Stimulated activated CD4-positive, alpha-beta T cell treated with anti-CD3 and anti-CD28 coated beads, TNF-alpha, amount 100 ng/mL, for 4 hours (primary cell): ENCODE measurements around the gene OR5H14.
"Not testable (repeated sequence)": the region's sequence is repeated elsewhere in the genome, so short reads cannot be mapped to it uniquely, and the experiment has no call there.

Source experiments
- DNase-seq, 3 experiments: peaks; one replicate each; pipeline ENCODE4 v3.0.0-alpha.2; 2020; ENCODE audit warnings: low read depth in 3 of 3

Gene OR5H14

DNA sequence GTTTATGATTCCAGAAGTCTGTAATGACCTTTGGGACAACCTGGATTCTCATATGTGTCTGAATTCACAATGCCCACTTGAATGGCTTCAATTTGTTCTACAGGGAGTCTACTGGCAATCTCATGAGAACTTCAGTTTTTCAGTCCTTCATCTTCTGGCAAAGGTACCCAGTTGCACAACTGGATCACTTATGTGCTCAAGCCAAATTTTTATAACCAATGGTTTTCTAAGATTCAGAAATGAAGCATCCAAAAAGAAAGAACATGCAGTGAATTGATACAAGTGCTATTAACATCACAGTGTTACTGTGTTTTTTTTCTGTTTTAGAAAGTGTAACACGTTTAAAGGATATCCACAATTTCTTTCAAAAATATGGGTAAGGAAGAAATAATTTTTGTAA is at the start of gene OR5H14:
Gene OR5H14, plus strand, starts transcription at position 301 of the 400 bp plus-strand sequence. CDS start 1,907 bp downstream, outside the sequence.
- no peak for DNase-seq

GRCh38 chr3:98099848-98100247 is 47.4 kb upstream of the OR5H14 start:
- DNase-seq, result no peak

DNA sequence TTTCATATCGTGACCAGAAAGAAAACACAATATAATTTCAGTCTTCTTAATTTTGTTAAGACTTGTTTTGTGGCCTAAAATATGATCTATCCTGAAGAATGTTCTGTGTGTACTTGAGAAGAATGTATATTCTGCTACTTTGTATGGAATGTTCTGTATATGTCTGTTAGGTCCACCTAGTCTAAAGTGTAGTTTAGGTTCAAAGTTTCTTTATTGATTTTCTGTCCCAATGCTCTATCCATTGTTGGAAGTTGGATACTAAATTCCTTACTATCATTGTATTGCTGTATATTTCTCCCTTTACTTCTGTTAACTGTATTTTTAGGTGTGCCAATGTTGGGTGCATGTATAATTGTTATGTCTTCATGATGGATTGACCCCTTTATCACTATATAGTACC is 39.1 kb upstream of the OR5H14 start:
- no peak for DNase-seq

- no peak for DNase-seq
These were observed 37.3 kb upstream of the OR5H14 start for GRCh38 chr3:98109807-98110549.

DNA sequence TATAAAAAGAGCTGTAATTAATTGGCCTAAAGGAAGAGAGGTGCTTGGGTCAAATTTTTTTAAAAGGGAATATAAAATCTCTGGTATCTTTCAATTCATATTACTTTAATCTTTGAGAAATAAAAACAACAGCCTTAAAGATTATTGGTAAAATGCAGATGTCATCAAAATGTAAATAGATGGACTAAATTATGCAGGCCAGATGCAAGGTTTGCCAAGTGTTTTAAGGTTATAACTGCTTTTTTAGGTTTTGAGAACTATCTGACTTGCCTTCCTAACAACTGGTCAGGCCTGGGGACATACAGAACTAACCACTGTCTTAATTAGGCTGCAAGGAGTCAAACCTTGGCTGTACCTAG is 36.8 kb upstream of the OR5H14 start:
- DNase-seq, result no peak

DNA sequence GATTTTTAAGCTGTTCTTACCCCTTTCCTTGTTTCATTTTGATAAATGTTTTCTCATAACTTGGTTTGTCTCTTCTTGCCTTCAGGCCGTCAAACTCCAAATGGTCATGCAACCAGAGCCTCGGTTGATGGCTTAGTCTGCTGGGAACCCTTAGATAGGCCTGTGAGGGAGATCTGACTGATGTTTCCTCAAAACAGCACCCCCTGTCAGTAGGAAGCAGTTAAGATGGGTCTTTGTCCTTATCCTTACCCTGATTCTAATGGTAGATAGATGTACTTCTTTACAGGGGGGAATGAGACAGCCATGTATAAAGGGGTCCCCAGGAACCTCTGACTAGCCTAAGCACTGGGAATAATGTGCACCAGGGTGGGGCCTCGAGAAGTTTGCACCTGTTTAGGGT is 33.0 kb upstream of the OR5H14 start:
- DNase-seq, result no peak

DNA sequence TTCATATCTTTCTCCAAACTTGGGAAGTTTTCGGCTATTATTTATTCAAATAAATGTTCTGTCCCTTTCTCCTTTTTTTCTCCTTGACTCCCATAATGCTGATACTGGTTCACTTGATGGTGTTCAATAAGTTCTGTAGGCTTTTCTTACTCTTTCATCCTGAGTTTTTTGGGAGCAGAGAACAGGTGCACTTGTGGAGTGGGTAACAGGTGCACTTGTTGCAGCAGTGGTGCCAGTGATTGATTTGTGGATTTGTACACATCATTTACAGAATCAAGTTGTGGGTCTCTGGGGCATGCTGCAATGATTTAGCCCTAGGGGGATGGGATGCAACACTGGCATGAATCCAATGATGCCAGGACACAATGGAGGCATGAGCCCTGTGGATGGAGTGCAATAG is 31.6 kb upstream of the OR5H14 start:
- DNase-seq, result no peak

GRCh38 chr3:98130421-98130820 is 16.9 kb upstream of the OR5H14 start, which contains the start of gene OR5H1:
Gene OR5H1, plus strand, starts transcription at chr3:98130721. Its CDS starts 1,977 bp downstream, at chr3:98132698.
- no peak for DNase-seq

GRCh38 chr3:98136631-98137030 is 10.6 kb upstream of the OR5H14 start:
- DNase-seq, result no peak

DNA sequence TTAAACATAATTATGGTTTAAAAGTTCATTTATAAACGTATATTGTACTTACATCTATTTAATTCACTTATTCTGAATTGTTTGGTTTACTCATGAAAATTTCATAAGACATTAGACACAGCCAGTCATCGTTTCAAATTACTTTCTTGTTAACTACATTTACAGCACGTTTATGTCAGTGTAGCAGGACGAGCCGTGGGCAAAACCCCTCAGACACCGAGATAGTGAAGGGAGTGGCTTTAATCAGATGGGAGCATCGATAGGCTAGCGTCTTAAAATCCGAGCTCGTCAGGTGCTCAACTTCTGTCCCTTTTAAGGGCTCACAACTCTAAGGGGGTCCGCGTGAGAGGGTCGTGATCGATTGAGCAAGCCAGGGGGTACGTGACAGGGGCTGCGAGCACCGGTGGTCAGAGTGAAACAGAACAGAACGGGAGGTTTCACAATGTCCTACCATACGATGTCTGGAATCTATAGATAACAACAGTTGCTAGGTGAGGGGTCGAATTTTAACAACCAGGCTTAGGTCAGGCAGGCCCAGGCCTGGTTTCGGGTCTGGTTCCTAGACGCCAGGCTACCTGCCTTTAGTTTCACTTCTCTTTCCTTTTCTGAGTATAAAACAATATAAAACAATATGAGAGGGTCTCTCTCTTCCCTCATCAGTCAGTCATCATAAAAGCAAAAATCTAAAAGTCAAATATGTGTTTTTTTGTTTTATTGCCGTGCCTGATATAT is 9.3 kb upstream of the OR5H14 start:
- DNase-seq, result not testable (repeated sequence)

DNA sequence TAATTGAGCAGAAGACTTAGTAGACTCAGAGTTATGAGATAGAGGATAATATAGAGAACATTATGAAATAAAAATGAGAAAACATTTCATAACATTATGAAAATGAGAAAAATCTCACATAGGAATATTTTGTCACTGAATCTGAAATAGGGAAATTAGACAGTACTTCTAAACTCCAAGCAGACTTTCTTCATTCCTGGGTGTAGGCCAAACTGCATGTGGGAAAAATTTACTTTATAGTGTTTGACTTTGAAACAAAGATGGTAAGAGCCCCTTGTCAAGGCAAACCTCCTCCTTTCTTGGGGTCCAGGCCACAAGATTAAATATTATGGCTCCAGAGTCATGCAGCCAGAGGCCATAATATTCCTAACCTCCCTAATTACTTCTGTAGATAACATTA is 6.7 kb upstream of the OR5H14 start:
- no peak for DNase-seq

DNA sequence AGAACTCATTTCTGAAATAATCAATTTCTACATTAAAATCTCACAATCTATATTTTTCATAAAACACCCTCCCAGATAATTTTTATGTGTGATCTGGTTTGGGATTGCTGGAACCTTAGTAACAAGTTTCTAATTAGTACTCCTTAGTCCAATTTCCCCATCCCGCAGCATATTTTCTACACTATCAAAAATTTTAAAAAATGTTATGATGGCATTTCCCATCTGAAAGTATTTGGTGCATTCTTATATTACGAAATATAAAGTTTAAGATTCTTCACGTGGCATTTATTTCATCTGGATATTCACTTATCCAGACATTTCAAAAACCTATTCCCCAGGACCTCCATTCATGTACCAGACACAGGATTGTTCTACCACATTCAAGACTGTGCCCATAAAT is 1.5 kb downstream of the OR5H14 start:
- DNase-seq, result no peak

DNA sequence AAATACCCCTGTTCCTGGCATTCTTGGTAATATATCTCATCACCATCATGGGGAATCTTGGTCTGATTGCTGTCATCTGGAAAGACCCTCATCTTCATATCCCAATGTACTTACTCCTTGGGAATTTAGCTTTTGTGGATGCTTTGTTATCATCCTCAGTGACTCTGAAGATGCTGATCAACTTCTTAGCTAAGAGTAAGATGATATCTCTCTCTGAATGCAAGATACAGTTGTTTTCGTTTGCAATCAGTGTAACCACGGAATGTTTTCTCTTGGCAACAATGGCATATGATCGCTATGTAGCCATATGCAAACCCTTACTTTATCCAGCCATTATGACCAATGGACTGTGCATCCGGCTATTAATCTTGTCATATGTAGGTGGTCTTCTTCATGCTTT is 2.2 kb downstream of the OR5H14 start:
- DNase-seq, result not testable (repeated sequence)

- no peak for DNase-seq
These were observed 4.0 kb downstream of the OR5H14 start for GRCh38 chr3:98151241-98151640.

DNA sequence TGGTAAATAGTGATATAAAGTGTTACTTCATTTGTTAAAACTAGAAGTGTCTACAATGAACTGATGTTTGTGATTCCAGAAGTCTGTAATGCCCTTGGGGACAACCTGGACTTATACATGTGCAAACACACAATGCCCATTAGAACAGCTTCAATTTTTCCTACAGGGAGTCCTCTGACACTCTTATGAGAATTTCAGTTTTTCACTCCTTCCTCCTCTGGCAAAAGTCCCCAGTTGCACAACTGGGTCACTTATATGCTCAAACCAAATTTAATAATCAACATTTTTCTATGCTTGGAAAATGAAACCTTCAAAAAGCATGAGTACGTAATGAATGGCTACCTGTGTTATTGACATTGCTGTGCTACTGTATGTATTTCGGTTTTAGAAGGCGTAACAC is 19.1 kb downstream of the OR5H14 start, which contains the start of gene OR5H15:
Gene OR5H15, plus strand, starts transcription at position 301 of the 400 bp plus-strand sequence. CDS start 2,004 bp downstream, outside the sequence.
- no peak for DNase-seq

DNA sequence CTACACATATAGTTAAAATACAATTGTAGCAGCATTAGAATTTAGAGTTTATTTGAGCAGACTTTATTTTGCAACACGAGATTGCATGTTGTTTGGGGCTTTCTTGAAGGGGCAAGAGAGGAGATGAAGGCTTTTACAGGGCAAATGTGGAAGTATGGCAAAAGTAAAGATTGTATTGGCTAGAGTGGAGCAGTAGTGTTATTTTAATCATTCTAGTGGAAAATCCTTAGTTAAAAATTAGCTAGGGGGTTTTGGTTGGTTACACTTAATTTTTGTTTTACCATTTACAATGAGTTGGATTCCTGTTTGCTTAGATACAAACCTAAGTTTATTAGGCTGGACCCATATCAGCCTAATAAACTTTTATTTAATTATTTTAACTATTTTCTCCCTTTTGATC is 23.8 kb downstream of the OR5H14 start:
- DNase-seq, result no peak

GRCh38 chr3:98172621-98173020 is 25.3 kb downstream of the OR5H14 start:
- no peak for DNase-seq

- no peak for DNase-seq
These were observed 33.1 kb downstream of the OR5H14 start for GRCh38 chr3:98180319-98180890.

- no peak for DNase-seq
These were observed 34.9 kb downstream of the OR5H14 start for GRCh38 chr3:98182196-98182595.

- DNase-seq, result no peak
These were observed 37.9 kb downstream of the OR5H14 start for GRCh38 chr3:98185180-98185579.

DNA sequence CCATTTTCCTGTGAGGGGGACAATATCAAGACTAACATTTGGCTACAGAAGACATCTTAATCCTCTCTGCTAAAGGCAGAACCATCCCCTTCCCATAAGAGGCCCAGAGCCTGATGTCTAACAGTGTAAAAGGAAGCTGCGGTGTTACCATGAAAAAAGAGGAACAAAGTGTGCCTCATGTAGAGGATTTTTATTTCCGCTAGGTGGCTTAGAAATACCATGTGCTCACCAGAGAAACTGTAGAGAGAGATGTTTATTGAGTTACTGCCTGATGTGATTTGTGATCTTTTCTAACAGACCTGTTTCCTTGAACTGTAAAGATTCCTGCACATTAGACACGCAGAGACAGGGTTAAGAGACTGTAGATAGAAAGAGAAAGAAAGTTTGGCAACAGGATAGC is 41.3 kb downstream of the OR5H14 start:
- DNase-seq, result no peak

- DNase-seq, result not testable (repeated sequence)
These were observed 43.6 kb downstream of the OR5H14 start for GRCh38 chr3:98190911-98191310.

DNA sequence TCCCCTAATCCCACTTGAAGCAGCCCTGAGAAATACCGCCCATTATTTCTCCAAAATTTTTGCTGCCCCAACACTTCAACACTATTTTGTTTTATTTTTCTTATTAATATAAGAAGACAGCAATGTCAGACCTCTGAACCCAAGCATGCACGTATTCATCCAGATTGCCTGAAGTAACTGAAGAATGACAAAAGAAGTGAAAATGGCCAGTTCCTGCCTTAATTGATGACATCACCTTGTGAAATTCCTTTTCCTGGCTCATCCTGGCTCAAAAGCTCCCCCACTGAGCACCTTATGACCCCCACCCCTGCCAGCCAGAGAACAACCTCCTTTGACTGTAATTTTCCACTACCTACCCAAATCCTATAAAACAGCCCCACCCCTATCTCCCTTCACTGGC is 49.0 kb downstream of the OR5H14 start:
- DNase-seq, result not testable (repeated sequence)
